AG04450 (cell line): ENCODE measurements around the gene S100A16. TPM values are rescaled to one million over a fixed set of nuclear protein-coding genes. Genes with fewer than 3 reads are reported as not detected.

Experiments used
- CTCF ChIA-PET: fragments of 300-600, 350-600 bp; formaldehyde crosslinking; extraction: SDS; loops from one replicate; lab custom pipeline; 2022; ENCODE audit warnings: antibody characterized with exemption, inconsistent platforms; lab: Charles Lee
- POLR2A ChIA-PET: fragments of 350-600 bp; formaldehyde crosslinking; extraction: SDS; loops from one replicate; lab custom pipeline; 2021; ENCODE audit warnings: antibody characterized with exemption, inconsistent platforms; lab: Yijun Ruan, JAX
- DNase-seq: peaks from one replicate; pipeline ENCODE4 v3.0.0-alpha.2; 2011; ENCODE audit warnings: low read depth, low spot score
- H3K27ac ChIP-seq: one replicate; pipeline ENCODE4 v1.5.1; 2012; ENCODE audit warnings: low read depth, low read length, control low read depth
- H3K27me3 ChIP-seq: one replicate; pipeline ENCODE4 v1.6.0; 2012; ENCODE audit warnings: low read length; ENCODE audit not compliant: control insufficient read depth, insufficient read depth
- H3K4me3 ChIP-seq: 2 replicates; pipeline ENCODE4 v1.5.1; 2011; ENCODE audit warnings: mild to moderate bottlenecking, low read depth, low read length, control low read depth
- H3K9me3 ChIP-seq: 2 replicates; pipeline ENCODE4 v1.5.1; 2012; ENCODE audit warnings: low read length; ENCODE audit not compliant: control insufficient read depth, insufficient read depth
- polyA plus RNA-seq: library from polyadenylated mRNA; depleted of rRNA; stranded (reverse); fragments of >200 nt; gene quantifications from 2 replicates; pipeline ENCODE4 v1.2.3, GENCODE V29; 2011
- TF ChIP-seq, protein P1 (sequence below): IDR thresholded peaks from 2 replicates; pipeline ENCODE4 v1.5.1; 2011; ENCODE audit warnings: low read depth, low read length, control low read depth, inconsistent platforms

The S100A16 gene
- polyA plus RNA-seq, 1 experiment: 224 TPM

DNA sequence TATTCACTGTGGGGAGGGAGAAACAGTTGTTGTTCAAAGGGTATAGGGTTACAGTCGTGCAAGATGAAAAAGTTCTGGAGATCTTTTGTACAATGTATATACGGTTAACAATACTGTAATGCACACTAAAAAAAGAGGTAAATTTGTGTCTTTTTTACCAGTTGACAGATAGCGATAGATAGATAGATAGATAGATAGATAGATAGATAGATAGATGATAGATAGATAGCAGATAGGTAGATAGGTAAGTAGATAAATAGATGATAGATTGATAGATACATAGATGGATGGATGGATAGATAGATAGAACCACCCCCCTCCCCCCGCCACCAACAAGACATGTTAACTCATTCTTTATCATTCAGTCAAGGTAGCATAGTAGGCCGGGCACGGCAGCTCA, 10.2 kb downstream of the S100A16 start:
- Histone ChIP-seq H3K27ac (no peak overlapping the region), H3K4me3 (no peak overlapping the region), H3K27me3 (no peaks in the 10 kb centered on the region), H3K9me3 (no peaks in the 10 kb centered on the region)
- DNase-seq: no peak
- TF ChIP-seq, protein P1, sequence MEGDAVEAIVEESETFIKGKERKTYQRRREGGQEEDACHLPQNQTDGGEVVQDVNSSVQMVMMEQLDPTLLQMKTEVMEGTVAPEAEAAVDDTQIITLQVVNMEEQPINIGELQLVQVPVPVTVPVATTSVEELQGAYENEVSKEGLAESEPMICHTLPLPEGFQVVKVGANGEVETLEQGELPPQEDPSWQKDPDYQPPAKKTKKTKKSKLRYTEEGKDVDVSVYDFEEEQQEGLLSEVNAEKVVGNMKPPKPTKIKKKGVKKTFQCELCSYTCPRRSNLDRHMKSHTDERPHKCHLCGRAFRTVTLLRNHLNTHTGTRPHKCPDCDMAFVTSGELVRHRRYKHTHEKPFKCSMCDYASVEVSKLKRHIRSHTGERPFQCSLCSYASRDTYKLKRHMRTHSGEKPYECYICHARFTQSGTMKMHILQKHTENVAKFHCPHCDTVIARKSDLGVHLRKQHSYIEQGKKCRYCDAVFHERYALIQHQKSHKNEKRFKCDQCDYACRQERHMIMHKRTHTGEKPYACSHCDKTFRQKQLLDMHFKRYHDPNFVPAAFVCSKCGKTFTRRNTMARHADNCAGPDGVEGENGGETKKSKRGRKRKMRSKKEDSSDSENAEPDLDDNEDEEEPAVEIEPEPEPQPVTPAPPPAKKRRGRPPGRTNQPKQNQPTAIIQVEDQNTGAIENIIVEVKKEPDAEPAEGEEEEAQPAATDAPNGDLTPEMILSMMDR: no peak
- CTCF ChIA-PET: interaction anchor here (1.6 to 2.3 kb wide), 2 partner anchors 31 to 32 kb away, joined by 7 read pairs; no protein-coding TSS in a partner anchor
- POLR2A ChIA-PET: interaction anchor here (0.6 to 1.2 kb wide), 2 partner anchors 25 to 98 kb away, joined by 3 to 4 read pairs; partner anchors contain the start of gene S100A13

DNA sequence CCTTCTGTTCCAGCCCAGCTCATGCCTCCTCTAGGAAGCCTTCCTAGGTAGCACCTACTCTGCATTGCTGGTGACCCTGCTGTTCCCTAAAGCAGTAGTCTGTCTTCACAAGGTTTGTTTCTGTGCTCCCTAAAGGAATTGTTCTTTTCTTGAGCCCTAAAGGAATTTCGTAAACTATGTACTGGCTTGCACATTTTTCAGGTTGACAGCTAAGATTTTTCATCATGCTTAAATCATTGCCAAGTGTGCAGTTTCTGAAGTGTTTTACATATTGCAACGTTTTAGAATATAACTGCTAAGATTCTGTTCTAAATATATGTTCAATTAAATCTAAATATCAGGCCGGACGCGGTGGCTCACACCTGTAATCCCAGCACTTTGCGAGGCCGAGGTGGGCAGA, 13.1 kb downstream of the S100A16 start:
- Histone ChIP-seq H3K27me3 (no peaks in the 10 kb centered on the region), H3K27ac (no peak overlapping the region), H3K4me3 (no peak overlapping the region), H3K9me3 (no peaks in the 10 kb centered on the region)
- ChIA-PET POLR2A (interaction anchor here (1.3 kb wide), 1 partner anchor 13 kb away, joined by 4 read pairs; the partner anchor contains the start of gene S100A16), CTCF (interaction anchor here (1.0 to 1.5 kb wide), 5 partner anchors 27 to 78 kb away, joined by 3 to 8 read pairs (median 3); partner anchors contain the start of gene S100A13)
- TF ChIP-seq, protein P1: no peak
- no peak for DNase-seq

GRCh38 chr1:153598309-153599172, 14.4 kb downstream of the S100A16 start:
- POLR2A ChIA-PET: interaction anchor here (0.6 to 1.3 kb wide), 4 partner anchors 14 to 302 kb away, joined by 3 to 5 read pairs (median 4); partner anchors contain the start of gene S100A16
- Histone ChIP-seq H3K27ac (peak overlapping the region; percentile 68), H3K9me3 (no peaks in the 10 kb centered on the region), H3K27me3 (no peaks in the 10 kb centered on the region), H3K4me3 (no peak overlapping the region)
- TF ChIP-seq, protein P1: no peak
- no peak for DNase-seq
- CTCF ChIA-PET: interaction anchor here (0.9 to 1.5 kb wide), 6 partner anchors 26 to 79 kb away, joined by 3 to 8 read pairs (median 4); partner anchors contain the start of gene S100A13

- ChIA-PET CTCF (interaction anchor here (1.0 kb wide), 1 partner anchor 64 kb away, joined by 4 read pairs; no protein-coding TSS in a partner anchor), POLR2A (no interaction called here)
- no peaks in the 10 kb centered on the region for H3K27me3 ChIP-seq
- TF ChIP-seq, protein P1: no peak
- H3K9me3 ChIP-seq: no peaks in the 10 kb centered on the region
- H3K4me3 ChIP-seq: no peak overlapping the region
- no peak for DNase-seq
- H3K27ac ChIP-seq: no peak overlapping the region
Observed at GRCh38 chr1:153597206-153597605, 15.7 kb downstream of the S100A16 start.

GRCh38 chr1:153592748-153593147, 20.2 kb downstream of the S100A16 start:
- H3K27ac ChIP-seq: no peak overlapping the region
- no peaks in the 10 kb centered on the region for H3K9me3 ChIP-seq
- H3K4me3 ChIP-seq: no peak overlapping the region
- TF ChIP-seq, protein P1: no peak
- CTCF ChIA-PET: interaction anchor here (0.6 to 3.7 kb wide), 7 partner anchors 20 to 243 kb away, joined by 3 to 19 read pairs (median 3); partner anchors contain the start of gene S100A13
- POLR2A ChIA-PET: interaction anchor here (0.8 kb wide), 1 partner anchor 17 kb away, joined by 4 read pairs; no protein-coding TSS in a partner anchor
- H3K27me3 ChIP-seq: no peaks in the 10 kb centered on the region
- no peak for DNase-seq
